GM19035 (cell line): ENCODE measurements around the gene CAPN5.

ENCODE experiments used
- ATAC-seq: cut with Tn5 transposase; IDR thresholded peaks from one replicate; pipeline ENCODE4 v1.9.1; 2021; ENCODE audit not compliant: unreplicated experiment

The CAPN5 gene

DNA sequence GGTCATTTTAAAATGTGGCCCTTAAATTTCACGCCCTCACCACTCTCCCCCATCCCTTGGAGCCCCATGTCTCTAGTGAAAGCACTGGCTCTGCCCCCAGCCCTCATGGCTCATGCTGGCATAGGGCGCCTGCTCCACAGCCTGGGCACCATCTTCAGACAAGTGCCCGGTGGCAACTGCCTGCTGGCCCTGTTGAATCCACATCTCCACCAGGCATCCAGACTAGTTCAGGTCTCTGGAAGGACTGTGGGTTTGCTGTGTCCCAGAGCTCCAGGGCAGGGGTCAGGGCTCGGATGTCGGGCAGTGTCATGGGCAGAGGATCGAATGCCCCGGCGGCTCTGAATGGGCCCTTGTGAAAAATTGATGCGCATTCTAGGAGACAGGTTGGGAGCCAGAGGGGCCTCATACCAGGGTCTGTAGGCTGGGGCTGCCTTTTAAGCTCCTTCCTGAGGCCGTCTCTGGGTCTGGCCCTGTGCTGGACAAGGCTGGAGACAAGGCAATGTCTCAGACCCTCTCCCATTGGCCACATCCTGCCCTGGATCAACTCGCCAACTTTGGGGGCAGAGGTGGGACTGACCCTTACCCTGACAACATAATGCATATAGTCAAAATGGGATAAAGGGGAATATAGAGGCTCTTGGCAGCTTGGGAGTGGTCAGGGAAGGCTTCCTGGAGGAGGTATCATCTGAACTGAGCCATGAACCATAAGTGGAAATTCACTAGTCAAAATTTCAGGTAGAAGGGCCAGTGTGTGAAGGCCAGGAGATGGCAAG is 62.5 kb downstream of the CAPN5 start:
- ATAC-seq = no peak

DNA sequence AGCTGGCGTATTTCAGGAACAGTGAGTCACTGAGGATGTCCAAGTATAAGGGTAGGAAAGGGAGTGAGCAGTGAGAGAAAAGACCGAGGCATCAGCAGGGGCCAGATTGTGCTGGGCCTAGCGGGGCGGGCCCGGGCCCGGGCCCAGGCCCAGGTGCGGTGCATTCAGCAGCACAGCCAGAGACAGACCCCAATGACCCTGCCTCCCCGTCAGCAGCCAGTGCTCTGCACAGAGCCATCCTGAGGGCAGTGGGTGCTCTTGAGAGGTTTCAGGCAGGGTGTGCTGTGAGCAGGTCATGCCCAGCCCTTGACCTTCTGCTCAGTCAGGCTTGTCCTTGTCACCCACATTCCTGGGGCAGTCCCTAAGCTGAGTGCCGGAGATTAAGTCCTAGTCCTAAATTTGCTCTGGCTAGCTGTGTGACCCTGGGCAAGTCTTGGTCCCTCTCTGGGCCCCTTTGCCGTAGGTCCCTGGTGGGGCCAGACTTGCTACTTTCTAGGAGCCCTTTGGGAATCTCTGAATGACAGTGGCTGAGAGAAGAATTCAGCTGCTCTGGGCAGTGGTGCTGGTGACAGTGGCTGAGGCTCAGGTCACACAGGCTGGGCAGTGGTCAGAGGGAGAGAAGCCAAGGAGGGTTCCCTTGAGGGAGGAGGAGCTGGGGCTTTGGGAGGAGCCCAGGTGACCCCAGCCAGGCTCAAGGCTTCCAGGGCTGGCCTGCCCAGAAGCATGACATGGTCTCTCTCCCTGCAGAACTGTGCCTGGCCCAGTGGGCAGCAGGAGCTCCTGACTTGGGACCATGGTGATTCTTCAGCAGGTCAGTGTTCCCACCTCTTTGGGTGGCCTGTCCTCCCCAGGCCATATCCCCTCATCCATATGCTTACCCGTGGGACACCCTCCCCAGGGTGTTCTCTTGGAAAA is 63.3 kb downstream of the CAPN5 start:
- ATAC-seq = no peak

DNA sequence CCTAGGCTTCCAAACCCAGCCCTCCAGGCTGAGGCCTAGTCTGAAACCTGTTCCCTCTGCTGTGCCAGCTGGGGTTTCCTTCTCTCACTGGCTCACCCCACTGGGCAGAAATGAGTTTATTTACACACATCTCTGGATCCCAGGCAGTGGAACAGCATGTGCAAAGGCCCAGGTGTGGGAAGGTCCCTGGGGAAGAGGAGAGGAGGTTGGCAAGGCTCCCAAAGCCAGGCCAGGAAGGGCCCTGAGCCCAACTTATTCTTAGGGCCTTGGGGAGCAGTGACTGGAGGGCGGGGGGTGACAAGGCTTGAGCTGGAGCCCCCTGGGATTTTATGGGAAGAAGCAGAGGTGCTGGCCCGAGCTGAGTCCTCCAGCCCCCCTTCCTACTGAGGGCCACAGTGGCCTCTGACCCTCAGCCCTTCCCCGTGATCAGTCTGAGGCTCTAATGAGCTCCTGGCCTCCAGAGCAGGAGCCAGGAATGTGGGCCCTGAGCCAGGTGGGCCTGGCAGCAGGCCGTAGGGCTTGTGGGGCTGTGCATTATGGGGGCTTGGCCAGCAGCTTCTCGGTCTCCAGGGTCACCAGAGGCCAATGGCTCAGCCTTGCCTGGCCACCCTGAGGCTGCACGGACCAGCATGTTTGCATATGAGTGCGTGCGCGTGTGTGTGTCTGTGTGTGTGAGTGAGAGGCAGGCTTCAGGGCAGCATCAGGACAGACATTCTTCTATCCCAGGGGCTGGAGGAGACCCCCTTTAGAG is 64.2 kb downstream of the CAPN5 start:
- ATAC-seq = no peak

DNA sequence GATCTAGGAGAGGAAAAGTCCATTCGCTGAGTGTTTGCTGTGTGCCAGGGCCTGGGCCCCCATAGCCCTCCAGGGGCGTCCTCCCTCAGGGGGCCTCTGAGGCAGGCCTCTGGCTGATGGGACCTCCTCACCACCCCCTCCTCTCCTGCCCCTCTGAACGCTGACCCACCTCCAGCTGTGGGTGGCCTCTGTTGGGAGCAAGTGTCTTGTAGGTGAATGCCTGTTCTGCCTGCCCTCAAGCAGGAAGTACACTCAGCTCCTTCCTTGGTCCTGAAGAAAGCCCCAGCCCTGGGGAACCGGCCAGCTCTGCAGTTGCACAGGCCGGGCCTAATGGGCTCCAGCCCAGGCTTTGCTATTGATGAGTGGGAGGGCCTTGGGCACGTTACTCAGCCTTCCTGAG is 64.8 kb downstream of the CAPN5 start:
- ATAC-seq = no peak

DNA sequence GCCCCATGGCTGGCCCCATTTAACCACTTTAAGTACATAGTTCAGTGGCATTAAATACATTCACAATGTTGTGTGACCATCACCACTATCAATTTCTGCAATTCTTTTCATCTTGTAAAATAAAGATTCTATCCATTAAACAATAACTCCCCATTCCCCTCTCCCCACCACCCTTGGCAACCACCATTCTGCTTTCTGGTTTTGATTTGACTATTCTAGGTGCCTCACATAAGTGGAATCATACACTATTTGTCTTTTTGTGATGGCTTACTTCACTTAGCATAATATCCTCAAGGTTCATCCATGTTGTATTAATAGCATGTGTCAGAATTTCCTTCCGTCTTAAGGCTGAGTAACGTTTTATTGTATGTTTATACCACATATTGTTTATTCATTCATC is 68.3 kb downstream of the CAPN5 start:
- no peak for ATAC-seq

DNA sequence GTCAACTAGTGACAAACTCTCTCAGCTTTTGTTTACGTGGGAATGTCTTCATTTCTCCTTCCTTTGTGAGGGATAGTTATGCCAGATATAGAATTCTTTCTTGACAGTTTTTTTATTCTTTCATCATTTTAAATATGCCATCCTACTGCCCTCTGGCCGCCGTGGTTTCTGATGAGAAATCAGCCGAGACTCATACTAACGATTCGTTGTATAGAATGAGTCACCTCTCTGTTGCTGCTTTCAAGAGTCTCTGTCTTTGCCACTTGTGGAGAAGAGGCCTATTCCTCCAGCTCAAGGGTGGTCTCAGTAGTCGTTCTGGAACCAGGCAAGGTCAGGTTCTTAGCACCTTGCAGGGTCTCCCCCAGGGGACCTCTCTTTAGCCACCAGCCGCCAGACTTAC is 69.3 kb downstream of the CAPN5 start:
- no peak for ATAC-seq

DNA sequence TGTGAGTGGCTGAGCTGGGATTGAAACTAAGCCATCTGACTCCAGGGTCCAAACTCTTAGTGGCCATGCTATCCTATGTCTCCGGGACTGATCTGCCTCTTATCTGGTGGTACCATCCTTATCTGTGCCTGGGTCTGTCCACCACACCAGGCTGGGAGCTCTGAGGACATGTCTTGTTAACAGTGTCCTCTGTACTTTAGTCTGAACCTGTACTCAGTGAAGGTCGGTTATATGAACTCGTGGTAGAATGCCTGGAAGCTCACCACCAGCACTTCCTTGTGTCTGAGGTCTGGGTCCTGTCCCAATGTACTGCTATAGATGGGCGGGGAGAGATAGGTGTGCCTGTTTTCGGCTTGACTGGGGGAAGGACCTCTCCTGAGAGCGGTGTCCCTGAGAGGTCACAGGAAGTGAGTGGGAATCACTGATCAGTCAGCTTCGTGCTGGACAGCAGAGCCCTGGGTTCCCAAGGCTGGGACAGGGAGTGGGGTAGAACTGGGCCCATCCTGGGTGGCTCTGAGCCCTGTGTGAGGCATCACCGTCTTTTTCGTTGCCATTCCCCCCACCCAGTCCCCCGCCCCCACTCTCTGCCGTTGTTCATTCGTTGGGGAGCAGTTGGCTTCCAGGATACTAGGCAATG is 70.1 kb downstream of the CAPN5 start:
- no peak for ATAC-seq

DNA sequence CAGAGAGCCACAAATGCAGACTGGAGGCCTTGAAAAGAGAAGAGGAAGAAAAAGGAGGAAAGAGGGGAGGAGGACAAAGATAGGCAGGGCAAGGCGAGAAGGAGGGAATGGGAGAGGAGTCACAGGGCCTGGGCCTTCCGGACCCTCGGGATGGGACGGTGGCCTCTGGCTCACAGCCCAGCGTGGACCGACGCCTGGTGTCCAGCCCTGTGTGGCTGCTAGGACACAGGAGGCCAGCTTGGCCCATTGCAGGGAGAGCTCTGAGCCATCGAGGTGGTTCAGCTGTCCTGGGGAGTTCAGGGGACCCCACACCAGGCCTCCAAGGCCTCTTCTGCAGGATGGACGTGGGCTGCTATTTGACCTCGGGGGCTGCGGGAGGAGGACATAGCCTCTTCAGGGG is 70.7 kb downstream of the CAPN5 start:
- no peak for ATAC-seq

DNA sequence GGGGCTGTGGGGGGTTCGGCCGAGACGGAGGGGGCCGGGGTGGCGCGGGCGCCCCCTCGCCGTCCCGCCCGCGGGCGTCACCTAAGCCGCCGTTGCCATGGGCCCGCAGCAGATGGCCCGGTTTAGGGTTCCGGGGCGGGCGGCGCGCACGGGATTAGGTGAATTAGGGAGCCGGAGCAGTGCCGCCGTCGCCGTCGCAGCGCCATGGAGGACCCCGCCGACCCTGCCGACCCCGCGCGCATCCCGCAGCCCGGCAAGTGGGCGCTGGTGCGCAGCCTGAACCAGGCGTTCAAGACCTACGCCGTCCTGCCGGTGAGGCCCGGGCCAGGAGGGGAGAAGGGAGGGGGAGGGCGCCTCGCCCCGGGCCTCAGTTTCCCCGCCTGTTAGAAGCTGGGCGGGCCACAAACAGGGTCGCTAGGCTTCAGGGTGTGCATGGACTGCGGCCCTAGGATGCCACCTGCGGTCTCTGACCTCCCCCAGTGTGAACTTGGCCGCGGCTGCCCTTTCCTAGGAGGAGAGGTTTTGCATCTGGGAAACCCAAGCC is 71.4 kb downstream of the CAPN5 start:
- no peak for ATAC-seq

DNA sequence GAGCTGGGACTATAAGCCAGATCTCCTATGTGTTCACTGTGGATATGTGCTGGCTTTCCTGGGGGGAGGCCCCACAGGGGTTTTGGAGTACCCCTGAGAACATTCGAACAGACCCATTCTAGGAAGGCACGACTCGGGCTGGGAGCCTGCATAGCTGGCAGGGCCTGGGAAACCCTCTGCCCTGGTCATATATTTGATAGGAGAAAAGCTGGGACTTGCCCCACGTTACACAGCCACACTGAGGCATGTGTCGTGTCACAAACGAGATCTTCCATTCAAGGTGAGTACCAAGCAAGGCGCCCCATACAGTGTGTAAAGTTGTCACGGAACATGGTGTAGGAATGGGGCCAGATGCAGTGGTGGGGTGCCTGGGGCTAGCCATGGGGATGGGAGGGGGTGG is 72.4 kb downstream of the CAPN5 start:
- ATAC-seq = no peak

DNA sequence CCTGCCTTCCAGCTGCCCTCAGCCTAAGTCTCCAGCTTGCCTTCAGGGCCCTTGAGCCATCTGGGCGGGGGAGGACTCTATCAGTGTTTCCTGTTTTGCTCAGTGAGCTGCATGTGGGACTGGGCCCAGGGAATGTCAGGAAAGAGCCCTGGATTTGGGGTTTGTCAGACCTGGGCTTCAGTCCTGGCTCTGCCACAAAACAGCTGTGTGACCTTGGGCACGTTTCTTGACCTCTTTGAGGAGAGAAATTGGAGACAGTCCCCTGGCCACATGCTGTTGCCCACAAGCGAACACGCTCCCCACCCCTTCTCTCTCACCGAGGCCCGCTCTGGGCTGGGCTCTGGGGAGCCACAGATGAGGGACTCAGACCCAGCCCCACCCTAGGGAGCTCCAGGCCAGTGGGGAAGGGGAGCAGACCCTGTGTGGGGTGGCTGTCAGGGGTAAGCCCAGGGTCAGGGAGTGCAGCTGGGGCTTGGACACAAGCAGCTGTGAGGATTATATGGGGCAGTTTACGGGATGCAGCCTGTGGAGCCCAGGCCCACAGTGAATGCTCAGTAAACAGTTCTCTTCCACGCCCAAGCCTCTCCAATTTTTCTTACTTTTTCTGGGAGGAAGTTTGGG is 73.6 kb downstream of the CAPN5 start:
- ATAC-seq = no peak

DNA sequence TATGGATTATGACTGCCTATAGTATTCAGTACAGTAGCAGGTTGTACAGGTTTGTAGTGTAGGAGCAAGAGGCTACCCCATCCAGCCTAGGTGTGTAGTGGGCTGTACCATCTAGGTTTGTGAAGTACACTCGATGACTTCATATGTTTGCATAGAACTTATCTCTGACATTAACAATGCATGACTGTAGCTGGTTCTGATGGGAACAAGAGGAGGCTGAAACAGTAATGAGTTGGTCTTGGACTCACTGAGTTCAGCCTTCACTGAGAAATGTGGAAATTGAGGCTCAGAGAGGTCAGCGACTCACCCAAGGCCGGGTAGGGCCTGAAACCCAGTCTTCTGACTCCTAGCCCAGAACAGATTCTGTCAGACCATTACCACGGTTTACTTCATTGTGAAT is 74.3 kb downstream of the CAPN5 start:
- no peak for ATAC-seq

DNA sequence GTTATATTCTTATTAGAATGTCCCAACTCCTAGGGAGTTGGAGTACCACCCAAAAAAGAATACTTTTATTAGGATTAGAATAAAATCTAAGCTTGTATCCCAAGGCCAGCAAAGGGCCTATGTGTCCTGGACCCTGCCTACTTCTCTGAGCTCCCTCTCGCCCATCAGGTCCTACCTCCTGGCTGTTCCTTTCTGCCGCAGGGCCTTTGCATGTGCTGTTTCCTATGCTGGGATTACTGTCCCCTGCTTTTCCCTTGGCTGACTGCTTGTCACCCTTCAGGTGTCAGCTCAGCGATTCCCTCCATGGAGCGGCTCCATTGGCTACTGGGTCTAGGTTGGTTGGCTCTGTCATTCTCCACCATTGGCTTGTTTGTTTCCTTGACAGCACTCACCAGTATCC is 74.7 kb downstream of the CAPN5 start:
- ATAC-seq = no peak

DNA sequence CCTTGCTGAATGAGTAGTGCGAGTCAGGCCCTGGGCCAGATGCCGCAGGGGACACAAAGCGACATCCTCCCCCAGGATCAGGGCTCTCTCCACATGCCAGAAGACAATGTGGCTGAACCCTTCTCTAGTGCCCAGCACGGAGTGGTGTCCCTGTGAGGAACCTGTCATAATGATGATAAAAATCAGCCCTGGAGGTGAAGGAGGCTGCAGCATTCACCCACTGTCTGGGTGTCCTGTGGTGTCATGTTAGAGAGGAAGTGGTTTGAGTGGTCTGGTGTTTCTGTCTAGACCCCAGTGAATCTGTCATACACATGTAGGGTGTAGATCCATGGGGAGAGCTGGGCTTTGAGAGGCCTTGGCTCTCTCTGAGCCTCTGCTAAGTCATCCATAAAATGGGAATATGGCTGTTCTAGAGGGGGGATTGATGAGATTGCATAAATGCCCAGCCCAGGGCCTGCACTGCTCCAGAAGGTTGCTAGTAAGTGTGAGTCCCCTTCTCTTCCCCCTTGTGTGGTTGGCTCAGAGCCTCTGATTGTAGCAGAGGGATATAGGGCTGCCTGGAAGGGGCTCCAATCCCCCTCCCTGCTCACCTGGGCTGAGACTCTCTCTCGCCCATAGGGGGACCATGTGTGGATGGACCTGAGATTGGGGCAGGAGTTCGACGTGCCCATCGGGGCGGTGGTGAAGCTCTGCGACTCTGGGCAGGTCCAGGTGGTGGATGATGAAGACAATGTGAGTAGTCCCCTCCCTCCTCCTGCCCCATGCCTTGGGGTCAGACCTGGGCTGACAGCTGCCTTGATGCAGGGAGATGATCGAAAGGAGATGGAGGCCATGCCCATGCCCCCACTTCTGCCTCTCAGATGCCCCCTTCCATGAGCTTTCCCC is 75.6 kb downstream of the CAPN5 start:
- ATAC-seq = no peak

DNA sequence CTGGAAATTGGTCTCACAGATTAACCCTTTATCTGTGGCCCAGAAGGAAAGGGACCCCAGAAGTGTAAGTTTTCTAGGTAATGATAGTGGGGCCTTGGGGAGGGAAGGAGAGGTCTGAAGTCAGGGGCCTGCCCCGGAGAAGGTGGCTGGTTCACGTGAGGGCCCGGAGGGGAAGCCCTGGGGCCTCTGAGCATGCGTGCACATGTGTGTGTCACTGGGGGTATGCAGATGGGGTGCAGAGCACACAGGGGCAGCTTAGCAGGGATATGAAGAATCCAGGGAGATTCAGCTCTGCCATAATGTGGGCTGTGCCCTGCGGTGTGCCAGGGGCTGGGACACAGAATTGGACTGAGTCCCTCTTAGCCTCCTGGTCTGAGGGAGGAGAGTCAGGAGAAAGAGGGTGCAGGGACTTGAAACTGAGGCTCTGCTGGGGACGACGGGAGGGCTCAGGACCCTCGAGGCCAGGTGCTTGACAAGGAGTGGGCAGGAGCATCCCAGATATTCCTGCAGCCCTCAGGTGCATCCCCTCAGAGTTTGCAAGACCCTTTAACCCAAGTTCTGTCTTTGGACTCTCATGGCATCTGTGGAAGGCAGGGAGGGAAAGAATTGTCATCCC is 76.7 kb downstream of the CAPN5 start:
- no peak for ATAC-seq

DNA sequence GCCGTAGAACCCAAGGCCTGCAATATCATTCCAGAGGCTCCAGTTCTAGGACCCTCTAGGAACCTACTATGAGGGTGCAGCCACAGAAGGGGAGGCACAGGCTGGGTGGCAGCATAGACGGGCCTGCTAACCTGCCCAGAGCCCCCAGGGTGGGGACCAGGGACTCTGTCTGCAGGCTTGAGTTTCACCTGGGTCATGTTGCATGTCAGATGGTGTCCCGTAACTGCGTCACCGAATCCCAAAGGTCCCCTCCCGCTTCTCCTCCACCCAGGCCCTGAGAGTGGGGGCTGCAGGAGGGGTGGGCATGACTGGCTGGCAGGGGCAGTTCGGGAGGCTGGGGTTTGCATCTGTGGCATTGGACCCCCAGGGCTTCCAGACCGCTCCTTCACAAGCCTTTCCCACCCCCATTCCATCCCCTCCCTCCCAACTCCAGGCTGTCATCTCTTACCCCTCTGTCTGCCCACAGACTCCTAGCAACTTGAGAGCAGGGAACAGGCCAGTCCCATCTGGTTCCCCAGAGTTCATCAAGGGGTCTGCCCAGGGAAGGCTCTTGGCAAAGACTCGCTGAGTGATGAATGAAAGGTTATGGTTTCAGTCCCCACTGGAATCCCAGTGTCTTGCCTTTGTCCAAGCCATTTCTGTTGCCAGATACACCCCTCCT is 77.6 kb downstream of the CAPN5 start:
- no peak for ATAC-seq

DNA sequence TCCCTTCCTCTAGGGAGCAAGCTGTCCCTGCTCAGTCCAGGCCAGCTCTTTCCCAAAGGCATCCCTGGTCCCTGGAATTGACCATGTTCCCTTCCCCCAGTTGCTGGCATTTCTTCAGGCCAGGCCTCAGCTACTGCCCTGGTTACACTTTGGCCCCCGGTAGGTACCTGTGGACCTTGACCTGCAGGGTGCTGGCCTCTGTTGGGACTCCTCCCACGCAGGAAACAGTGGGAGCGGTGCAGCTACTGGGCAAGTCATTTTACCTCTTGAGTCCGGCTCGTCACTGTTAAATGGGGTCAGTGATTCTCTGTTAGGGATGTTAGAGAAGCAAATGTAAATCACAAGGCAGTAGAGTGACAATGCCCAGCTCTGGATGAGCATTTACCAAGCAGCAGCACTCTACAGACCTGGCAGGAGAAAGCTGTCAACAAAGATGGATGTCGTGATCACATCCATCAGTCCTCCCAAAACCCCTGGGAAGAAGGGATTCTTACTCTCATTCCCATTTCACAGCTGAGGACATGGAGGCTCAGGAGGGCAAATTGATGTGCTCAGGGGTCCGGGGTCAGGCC is 78.2 kb downstream of the CAPN5 start:
- no peak for ATAC-seq
